Measurements from ENCODE around the gene MADCAM1.

The MADCAM1 gene

GRCh38 chr19:538641-539428 lies 42.5 kb downstream of the MADCAM1 start:
- TF ChIP-seq CTCF (IDR thresholded peaks at IDR 0.05): no peak
- no peaks in the 10 kb centered on the region for H3K9me3 ChIP-seq
- H3K4me3 ChIP-seq: no peak overlapping the region
- peaks cover 52 to 72% (median 68%) of the 10 kb centered on the region in 3 donors for H3K36me3 ChIP-seq
- peaks cover 4 to 30% (median 17%) of the 10 kb centered on the region in 4 donors for H3K4me1 ChIP-seq
- no peaks in the 10 kb centered on the region for H3K27me3 ChIP-seq
- intact Hi-C loops (cut with DNase I; ENCODE audit: low total_unique reads): no loop called here
- no peak for DNase-seq
- no peak overlapping the region for H3K27ac ChIP-seq

- intact Hi-C loops (cut with DNase I; ENCODE audit: low total_unique reads): no loop called here
- Histone ChIP-seq H3K27me3 (no peaks in the 10 kb centered on the region), H3K27ac (no peak overlapping the region), H3K9me3 (no peaks in the 10 kb centered on the region), H3K4me3 (no peak overlapping the region), H3K36me3 (peaks cover 52 to 72% (median 68%) of the 10 kb centered on the region in 3 donors), H3K4me1 (peaks cover 0 to 23% (median 11%) of the 10 kb centered on the region in 4 donors)
- no peak for DNase-seq
- TF ChIP-seq CTCF (IDR thresholded peaks at IDR 0.05): no peak
Measured at GRCh38 chr19:539429-540030, 43.2 kb downstream of the MADCAM1 start.

- no peak overlapping the region for H3K4me3 ChIP-seq
- peaks cover 48 to 65% (median 57%) of the 10 kb centered on the region in 3 donors for H3K36me3 ChIP-seq
- intact Hi-C loops (cut with DNase I; ENCODE audit: low total_unique reads): no loop called here
Measured at GRCh38 chr19:540867-541637, 44.8 kb downstream of the MADCAM1 start.

GRCh38 chr19:541699-542098 lies 45.4 kb downstream of the MADCAM1 start:
- Histone ChIP-seq H3K27ac (no peak overlapping the region), H3K4me1 (peaks cover 0 to 7% (median 0%) of the 10 kb centered on the region in 4 donors), H3K36me3 (peaks cover 42 to 58% (median 51%) of the 10 kb centered on the region in 3 donors), H3K4me3 (no peak overlapping the region), H3K9me3 (no peaks in the 10 kb centered on the region), H3K27me3 (no peaks in the 10 kb centered on the region)
- no peak for DNase-seq
- TF ChIP-seq CTCF (IDR thresholded peaks at IDR 0.05): no peak
- intact Hi-C loops (cut with DNase I; ENCODE audit: low total_unique reads): no loop called here

More at GRCh38 chr19:540867-541637, 44.8 kb downstream of the MADCAM1 start:
- H3K27ac ChIP-seq: no peak overlapping the region
- H3K9me3 ChIP-seq: no peaks in the 10 kb centered on the region
- no peak for DNase-seq
- H3K4me1 ChIP-seq: peaks cover 0 to 8% (median 0%) of the 10 kb centered on the region in 4 donors
- no peaks in the 10 kb centered on the region for H3K27me3 ChIP-seq
- no peak for TF ChIP-seq CTCF (IDR thresholded peaks at IDR 0.05)

GRCh38 chr19:542173-542866 lies 46.0 kb downstream of the MADCAM1 start:
- intact Hi-C loops (cut with DNase I; ENCODE audit: low total_unique reads): no loop called here
- peaks cover 37 to 52% (median 45%) of the 10 kb centered on the region in 3 donors for H3K36me3 ChIP-seq
- no peak overlapping the region for H3K4me3 ChIP-seq
- DNase-seq: no peak
- H3K9me3 ChIP-seq: no peaks in the 10 kb centered on the region
- no peak overlapping the region for H3K27ac ChIP-seq
- H3K4me1 ChIP-seq: peaks cover 0 to 7% (median 0%) of the 10 kb centered on the region in 4 donors
- no peaks in the 10 kb centered on the region for H3K27me3 ChIP-seq
- TF ChIP-seq CTCF (IDR thresholded peaks at IDR 0.05): no peak
